Bronchial epithelial cell (primary cell): ENCODE data around the gene SURF2. TPM values are rescaled to one million over a fixed set of nuclear protein-coding genes. Genes with fewer than 3 reads are reported as not detected.

ENCODE experiments used
- DNase-seq: peaks from one replicate; pipeline ENCODE4 v3.0.0-alpha.2; 2010; ENCODE audit warnings: low read depth
- FAIRE-seq: peaks from 2 replicates; lab custom pipeline; 2011; peaks lifted over from hg19 to GRCh38; lab: Jason Lieb, UNC
- H3K27me3 ChIP-seq: 2 replicates; pipeline ENCODE4 v1.5.1; 2011; ENCODE audit warnings: low read length; ENCODE audit not compliant: control insufficient read depth, insufficient read depth
- H3K36me3 ChIP-seq: 2 replicates; pipeline ENCODE4 v1.5.1; 2011; ENCODE audit warnings: low read length; ENCODE audit not compliant: control insufficient read depth, insufficient read depth
- H3K4me3 ChIP-seq: 2 replicates; pipeline ENCODE4 v1.5.1; 2011; ENCODE audit warnings: mild to moderate bottlenecking, low read depth, low read length, control low read depth
- CTCF ChIP-seq: IDR thresholded peaks from 2 replicates; pipeline ENCODE4 v1.5.1; 2011; ENCODE audit warnings: mild to moderate bottlenecking, moderate library complexity, low read length, control low read depth, inconsistent platforms; ENCODE audit not compliant: insufficient read depth, severe bottlenecking
- total RNA-seq: library from RNA; depleted of rRNA; stranded (reverse); fragments of >200 nt; gene quantifications from 2 replicates; pipeline ENCODE4 v1.2.1, GENCODE V29; 2014

The SURF2 gene
- total RNA-seq, 1 donor from 2014 or later: 46.6 TPM

GRCh38 chr9:133378408-133378962 lies 22.1 kb downstream of the SURF2 start:
- TF ChIP-seq CTCF: no peak
- H3K4me3 ChIP-seq: no peak overlapping the region
- FAIRE-seq (no peak), DNase-seq (no peak)
- no peaks in the 10 kb centered on the region for H3K27me3 ChIP-seq
- no peaks in the 10 kb centered on the region for H3K36me3 ChIP-seq

- no peak for TF ChIP-seq CTCF
- FAIRE-seq (no peak), DNase-seq (no peak)
- Histone ChIP-seq H3K27me3 (no peaks in the 10 kb centered on the region), H3K36me3 (no peaks in the 10 kb centered on the region), H3K4me3 (no peak overlapping the region)
Observed at GRCh38 chr9:133379153-133380086, 23.1 kb downstream of the SURF2 start.

- TF ChIP-seq CTCF: no peak
- no peaks in the 10 kb centered on the region for H3K27me3 ChIP-seq
- H3K4me3 ChIP-seq: no peak overlapping the region
- no peaks in the 10 kb centered on the region for H3K36me3 ChIP-seq
- FAIRE-seq: no peak
- no peak for DNase-seq
Observed at GRCh38 chr9:133380734-133381133, 24.4 kb downstream of the SURF2 start.

- no peaks in the 10 kb centered on the region for H3K27me3 ChIP-seq
- no peaks in the 10 kb centered on the region for H3K36me3 ChIP-seq
- TF ChIP-seq CTCF: no peak
- FAIRE-seq (no peak), DNase-seq (no peak)
- no peak overlapping the region for H3K4me3 ChIP-seq
Observed at GRCh38 chr9:133382507-133383141, 26.3 kb downstream of the SURF2 start.

GRCh38 chr9:133383438-133383837 lies 27.1 kb downstream of the SURF2 start:
- H3K27me3 ChIP-seq: no peaks in the 10 kb centered on the region
- DNase-seq (no peak), FAIRE-seq (no peak)
- no peak overlapping the region for H3K4me3 ChIP-seq
- TF ChIP-seq CTCF: no peak
- H3K36me3 ChIP-seq: no peaks in the 10 kb centered on the region
